GM21723 (cell line): Measurements from ENCODE around the gene SPDYE8.
"Not testable (repeated sequence)": the region's sequence is repeated elsewhere in the genome, so short reads cannot be mapped to it uniquely, and the experiment has no call there.

ENCODE experiments used
- ATAC-seq: cut with Tn5 transposase; IDR thresholded peaks from one replicate; pipeline ENCODE4 v1.9.1; 2021; ENCODE audit warnings: mild to moderate bottlenecking, moderate library complexity; ENCODE audit not compliant: unreplicated experiment

SPDYE8 gene

GRCh38 chr7:73029666-73030065 lies at the start of gene SPDYE8:
Gene SPDYE8, minus strand, starts transcription at chr7:73029766. Its CDS starts 1,800 bp downstream, at chr7:73027966.
- ATAC-seq, result not testable (repeated sequence)

- ATAC-seq, result not testable (repeated sequence)
Measured at GRCh38 chr7:73057811-73058210, 28.2 kb upstream of the SPDYE8 start, which contains the start of gene SPDYE11. Gene SPDYE11, minus strand, starts transcription at chr7:73057911. Its CDS starts 1,800 bp downstream, at chr7:73056111.

- not testable (repeated sequence) for ATAC-seq
Measured at GRCh38 chr7:73006491-73006890, 23.1 kb downstream of the SPDYE8 start.

GRCh38 chr7:73005693-73006447 lies 23.7 kb downstream of the SPDYE8 start:
- ATAC-seq, result peak; percentile 84

GRCh38 chr7:73005356-73005692 lies 24.2 kb downstream of the SPDYE8 start:
- ATAC-seq, result peak; percentile 90

- ATAC-seq, result not testable (repeated sequence)
Measured at GRCh38 chr7:72997887-72998468, 31.6 kb downstream of the SPDYE8 start.

GRCh38 chr7:72997447-72997846 lies 32.1 kb downstream of the SPDYE8 start:
- not testable (repeated sequence) for ATAC-seq

- not testable (repeated sequence) for ATAC-seq
Measured at GRCh38 chr7:72995484-72995883, 34.1 kb downstream of the SPDYE8 start.

GRCh38 chr7:72990146-72990913 lies 39.2 kb downstream of the SPDYE8 start:
- ATAC-seq, result not testable (repeated sequence)

GRCh38 chr7:72982084-72982483 lies 47.5 kb downstream of the SPDYE8 start:
- not testable (repeated sequence) for ATAC-seq

GRCh38 chr7:72980382-72980781 lies 49.2 kb downstream of the SPDYE8 start:
- ATAC-seq, result not testable (repeated sequence)

GRCh38 chr7:72976434-72976833 lies 53.1 kb downstream of the SPDYE8 start:
- ATAC-seq, result not testable (repeated sequence)

GRCh38 chr7:72975656-72976286 lies 53.8 kb downstream of the SPDYE8 start:
- ATAC-seq, result not testable (repeated sequence)

GRCh38 chr7:72974781-72975180 lies 54.8 kb downstream of the SPDYE8 start:
- ATAC-seq, result not testable (repeated sequence)

GRCh38 chr7:72971505-72971904 lies 58.1 kb downstream of the SPDYE8 start:
- ATAC-seq, result not testable (repeated sequence)
